ENCODE measurements around the gene ZNF607.
"Not testable (repeated sequence)": the region's sequence is repeated elsewhere in the genome, so short reads cannot be mapped to it uniquely, and the experiment has no call there.

ZNF607 gene

DNA sequence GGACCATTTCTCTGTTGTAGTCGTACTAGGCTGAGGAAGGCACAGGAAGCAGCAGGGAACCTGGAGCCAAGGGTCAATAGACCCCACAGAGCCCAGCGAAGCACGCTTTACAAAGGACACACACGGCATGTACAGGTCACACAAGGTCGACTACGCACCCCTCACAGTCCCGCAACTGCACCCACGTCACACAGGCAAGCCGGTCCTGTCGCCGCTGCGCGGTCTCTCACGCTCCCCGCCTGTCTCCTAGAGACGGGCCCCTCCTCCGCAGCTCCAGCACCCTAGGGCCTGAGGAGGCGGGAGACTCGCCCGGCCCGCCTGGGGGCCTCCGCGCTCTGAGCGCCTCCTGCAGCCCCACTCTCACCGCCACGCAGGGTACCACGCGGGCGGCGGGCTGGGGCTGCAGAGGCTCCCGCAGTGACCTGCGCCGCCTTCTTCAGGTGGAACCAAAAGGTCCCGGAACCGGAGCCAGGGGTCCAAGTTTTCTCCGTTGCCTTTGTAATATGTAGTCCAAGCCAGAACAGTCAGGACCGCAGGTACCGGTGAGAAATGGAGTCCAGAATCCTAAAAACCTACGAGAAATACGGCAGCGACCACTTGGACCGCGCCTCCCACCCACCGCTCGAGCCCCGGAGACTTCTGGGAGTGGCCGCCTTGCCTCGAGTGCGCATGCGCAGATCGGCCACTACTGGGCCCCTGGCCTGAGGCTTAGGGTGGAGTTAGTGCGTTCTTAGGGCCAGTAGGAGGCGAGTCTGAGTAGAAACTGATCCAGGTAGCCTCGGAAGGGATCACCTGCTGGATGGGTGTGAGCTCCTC lies at the start of gene ZNF607:
TSS of gene ZNF607 (minus strand) at position 651 of the 816 bp plus-strand sequence. CDS start 8,143 bp downstream, outside the sequence.
- DNase-seq = no peak

DNA sequence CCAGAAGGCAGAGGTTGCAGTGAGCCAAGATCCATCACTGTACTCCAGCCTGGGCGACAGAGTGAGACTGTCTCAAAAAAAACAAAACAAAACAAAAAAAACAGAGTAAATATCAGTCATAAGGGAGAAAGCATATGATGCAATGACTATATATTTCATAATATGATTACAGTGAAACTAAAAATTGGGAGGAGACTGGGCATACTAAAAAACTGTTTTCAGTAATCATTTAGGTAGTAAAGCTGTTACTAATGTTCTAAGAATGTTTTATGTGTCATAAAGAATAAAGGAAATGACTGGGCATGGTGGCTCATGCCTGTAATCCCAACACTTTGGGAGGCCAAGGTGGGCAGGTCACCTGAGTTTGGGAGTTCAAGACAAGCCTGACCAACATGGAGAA lies 43.9 kb upstream of the ZNF607 start:
- no peak for DNase-seq

GRCh38 chr19:37757683-37758082 lies 38.1 kb upstream of the ZNF607 start:
- not testable (repeated sequence) for DNase-seq

GRCh38 chr19:37738371-37738770 lies 18.8 kb upstream of the ZNF607 start:
- no peak for DNase-seq

GRCh38 chr19:37725181-37725580 lies 5.6 kb upstream of the ZNF607 start:
- DNase-seq = no peak

DNA sequence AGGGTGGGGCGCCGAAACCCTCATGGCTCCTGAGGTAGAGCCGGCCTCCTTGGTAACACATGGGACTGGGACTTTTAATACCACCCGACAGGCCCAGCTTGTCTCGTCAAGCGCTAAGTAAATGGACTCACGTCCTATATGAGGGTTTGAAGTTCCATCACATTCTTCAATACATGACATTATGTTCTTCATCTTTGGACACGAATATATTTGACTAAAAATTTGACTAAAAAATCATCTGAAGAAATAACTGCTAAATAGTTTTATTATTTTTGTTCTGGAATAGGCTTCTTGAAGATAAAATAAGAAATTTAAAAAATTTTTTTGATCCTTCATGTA lies 335 bp upstream of the ZNF607 start:
- DNase-seq = no peak

DNA sequence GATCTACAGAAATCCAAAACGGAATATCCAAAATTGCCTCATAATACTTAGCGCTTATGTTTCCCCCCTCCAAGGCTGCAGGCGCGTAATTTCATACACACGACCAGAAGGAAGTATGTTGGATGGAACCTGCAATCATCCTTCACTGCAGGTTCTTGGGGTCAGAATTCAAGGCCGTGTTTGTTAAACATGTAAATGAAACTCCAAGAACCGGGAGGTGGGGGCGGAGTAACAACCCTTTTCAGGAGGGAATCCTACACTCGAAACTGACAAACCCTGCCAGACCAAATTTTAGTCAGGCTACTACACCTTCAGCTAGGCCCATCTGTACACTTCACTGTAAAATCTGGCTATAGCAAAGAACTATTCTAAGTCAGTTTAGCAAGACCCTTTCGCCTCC lies 1.3 kb downstream of the ZNF607 start:
- DNase-seq = no peak

DNA sequence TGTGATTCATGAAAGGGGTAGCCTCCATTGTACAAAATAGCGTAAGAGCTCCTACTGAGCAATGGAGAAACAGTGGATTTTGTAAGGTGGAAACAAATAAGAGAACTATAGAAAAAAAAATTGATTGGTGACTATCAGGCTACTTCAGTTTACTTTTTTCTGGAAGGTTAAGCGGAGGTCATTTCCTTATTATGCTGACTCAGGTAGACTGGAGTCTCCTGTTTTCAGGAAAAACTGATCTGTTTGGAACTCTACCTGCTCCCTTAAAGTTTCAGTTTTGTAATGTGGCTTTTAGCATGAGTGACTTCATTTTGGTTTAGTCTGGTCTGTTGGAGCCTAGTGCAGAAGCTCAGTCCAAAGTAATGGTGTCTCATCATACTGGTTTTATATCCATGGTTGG lies 3.4 kb downstream of the ZNF607 start:
- no peak for DNase-seq

DNA sequence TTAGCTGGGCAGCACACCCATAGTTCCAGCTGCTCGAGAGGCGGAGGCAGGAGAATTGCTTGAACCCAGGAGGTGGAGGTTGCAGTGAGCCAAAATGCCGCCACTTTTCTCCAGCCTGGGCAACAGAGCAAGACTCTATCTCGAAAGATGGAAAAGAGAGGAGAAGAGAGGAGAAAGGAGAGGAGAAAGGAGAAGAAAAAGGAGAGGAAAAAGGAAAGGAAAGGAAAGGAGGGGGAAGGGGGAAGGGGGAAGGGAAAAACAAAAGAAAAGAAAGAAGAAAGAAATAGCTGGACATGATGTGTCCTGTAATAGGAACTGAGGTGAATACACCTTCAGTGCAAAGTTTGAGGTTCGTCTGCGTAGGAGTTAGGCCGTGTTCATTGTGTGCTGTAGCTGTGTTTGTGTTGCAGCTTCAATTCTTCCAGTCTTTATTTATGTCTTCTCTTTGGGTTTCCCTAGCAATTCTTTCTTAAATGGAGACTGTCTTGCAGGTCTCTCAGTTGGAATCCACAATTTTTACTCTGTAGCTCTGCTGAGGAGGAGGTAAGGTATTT lies 13.4 kb downstream of the ZNF607 start:
- no peak for DNase-seq

GRCh38 chr19:37699057-37699456 lies 20.5 kb downstream of the ZNF607 start:
- no peak for DNase-seq

GRCh38 chr19:37698216-37698615 lies 21.3 kb downstream of the ZNF607 start:
- DNase-seq = no peak

- no peak for DNase-seq
Measured at GRCh38 chr19:37695144-37695899, 24.2 kb downstream of the ZNF607 start.

DNA sequence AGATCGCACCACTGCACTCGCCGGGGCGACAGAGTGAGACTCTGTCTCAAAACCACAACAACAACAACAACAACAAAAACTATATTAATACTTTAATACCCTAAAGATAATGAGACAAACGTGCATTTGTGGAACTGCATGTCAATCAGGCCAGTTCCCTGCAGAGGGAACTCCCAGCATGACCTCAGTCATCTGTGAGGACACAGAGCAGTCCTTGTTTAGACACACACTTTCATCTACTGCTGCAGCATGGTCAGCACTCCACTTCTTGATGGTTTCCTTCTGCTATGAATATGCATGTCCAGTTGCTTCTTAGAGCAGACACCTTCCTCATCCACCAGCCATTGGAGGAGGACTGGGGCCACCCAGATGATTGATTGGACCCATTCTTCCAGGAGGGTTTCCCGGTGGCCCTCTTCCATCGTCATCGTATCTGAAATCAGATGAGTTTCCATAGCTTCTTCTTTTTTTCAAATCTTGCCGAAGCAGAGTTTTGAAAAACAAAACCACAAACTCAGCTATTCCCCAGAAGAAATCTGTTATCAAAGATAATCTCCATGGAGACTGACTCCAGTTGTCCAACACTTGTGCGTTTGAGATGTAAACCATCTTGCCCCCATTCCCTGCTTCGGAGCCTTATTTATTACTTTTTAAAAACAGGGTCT lies 26.5 kb downstream of the ZNF607 start:
- DNase-seq = no peak

DNA sequence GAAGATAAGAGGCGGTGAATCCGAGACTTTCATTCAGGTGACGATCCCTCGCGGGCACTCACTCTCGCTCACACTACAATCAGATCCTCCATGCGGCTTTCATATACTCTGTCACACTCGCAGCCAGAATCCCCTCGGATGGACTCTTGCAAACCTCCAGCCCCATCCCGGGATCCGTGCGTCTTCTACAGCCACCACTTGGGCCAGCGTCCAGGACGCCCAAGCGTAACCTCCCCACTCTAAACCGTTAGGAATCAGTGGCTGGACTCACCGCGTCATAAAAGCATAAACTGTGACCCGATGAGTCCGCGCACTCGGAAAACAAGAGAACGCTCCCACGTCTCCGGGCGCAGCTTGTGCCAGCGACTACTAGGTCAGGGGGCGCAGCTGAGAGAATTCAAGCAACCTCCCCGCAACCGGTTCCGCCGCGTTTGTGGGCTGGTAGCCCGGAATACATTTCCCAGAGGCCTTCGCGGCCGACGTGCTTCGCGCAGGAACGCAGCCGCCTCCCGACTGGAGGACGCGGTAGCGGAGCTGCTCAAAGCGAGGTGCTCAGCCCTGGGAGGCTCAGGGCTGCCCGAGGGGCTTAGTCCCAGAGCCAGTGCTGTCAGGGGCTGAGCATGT lies 27.6 kb downstream of the ZNF607 start:
- DNase-seq = no peak

GRCh38 chr19:37683520-37683919 lies 36.0 kb downstream of the ZNF607 start:
- no peak for DNase-seq

DNA sequence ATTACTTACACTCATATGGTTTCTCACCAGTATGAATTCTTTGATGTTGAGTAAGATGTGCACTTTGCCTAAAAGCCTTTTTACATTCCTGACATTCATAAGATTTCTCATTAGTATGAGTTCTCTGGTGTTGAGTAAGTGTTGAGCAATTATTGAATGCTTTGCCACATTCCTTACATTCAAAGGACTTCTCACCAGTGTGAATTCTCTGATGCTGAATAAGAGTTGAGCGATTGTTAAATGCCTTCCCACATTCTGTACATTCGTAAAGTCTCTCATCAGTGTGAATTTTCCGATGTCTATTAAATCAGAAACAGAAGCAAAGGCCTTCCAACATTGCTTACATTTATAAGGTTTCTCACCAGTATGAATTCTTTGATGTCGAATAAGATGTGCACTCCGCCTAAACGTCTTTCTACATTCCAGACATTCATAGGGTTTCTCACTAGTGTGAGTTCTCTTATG lies 50.1 kb downstream of the ZNF607 start:
- DNase-seq = no peak

GRCh38 chr19:37657157-37657556 lies 62.4 kb downstream of the ZNF607 start:
- DNase-seq = not testable (repeated sequence)

- no peak for DNase-seq
Measured at GRCh38 chr19:37655689-37656371, 63.7 kb downstream of the ZNF607 start.

DNA sequence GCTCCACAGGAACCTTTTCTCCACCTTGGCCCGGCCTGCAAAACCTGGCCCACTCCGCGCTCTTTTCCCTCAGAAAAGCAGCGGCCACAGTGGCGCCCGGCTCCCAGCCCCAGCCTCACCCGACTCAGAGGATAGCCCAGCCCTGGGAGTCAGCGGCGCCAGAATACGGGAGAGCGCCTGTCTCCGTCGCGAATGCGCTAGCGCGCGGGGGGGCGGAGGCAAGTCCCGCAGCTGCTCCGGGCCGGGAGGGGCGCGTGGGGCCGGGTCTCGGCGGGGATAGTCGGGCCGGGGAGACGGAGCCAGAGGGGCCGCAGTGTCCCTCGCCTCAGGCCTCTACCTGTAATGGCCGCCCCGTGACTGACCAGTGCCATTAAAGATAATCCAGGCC lies 64.3 kb downstream of the ZNF607 start, which contains the start of gene ZFP30:
TSS of gene ZFP30 (minus strand) at position 165 of the 388 bp plus-strand sequence. CDS start 7,643 bp downstream, outside the sequence.
- DNase-seq = no peak

- no peak for DNase-seq
Measured at GRCh38 chr19:37654629-37655300, 64.8 kb downstream of the ZNF607 start.

DNA sequence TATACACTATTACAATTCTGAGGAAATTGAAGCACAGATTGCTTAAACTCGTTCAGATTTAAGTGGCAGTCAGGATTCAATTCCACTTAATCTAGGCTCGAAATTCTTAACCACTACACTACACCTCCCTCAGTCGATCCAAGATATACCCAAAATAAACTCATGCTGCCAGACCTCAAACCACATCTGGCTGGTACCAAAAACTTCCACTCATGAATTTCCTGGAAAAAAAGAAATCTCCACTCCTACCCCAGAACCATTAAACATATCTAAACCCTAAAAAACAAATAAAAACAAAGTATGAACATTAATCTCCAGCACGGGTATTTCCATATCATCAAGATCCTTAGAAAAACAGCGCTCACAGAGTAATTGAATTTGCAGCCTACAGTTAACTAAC lies 65.4 kb downstream of the ZNF607 start:
- no peak for DNase-seq

Measured in NK-92 treated with Interleukin-12 subunit alpha and Interleukin-12 subunit beta, amount 100 ng/mL, for 24 hours (cell line).